ENCODE results near the gene TOLLIP. TPM values are rescaled to one million over a fixed set of nuclear protein-coding genes. Genes with fewer than 3 reads are reported as not detected.
"Not testable (repeated sequence)": the region's sequence is repeated elsewhere in the genome, so short reads cannot be mapped to it uniquely, and the experiment has no call there.

Gene TOLLIP
- total RNA-seq, 1 experiment from 2014 or later: 42.1 TPM

- not testable (repeated sequence) for DNase-seq (ENCODE audit: low read depth)
These were observed 60.5 kb downstream of the TOLLIP start for GRCh38 chr11:1248951-1249350.

- DNase-seq (ENCODE audit: low read depth): not testable (repeated sequence)
These were observed 62.4 kb downstream of the TOLLIP start for GRCh38 chr11:1247026-1247425.

GRCh38 chr11:1246301-1246700 lies 63.1 kb downstream of the TOLLIP start:
- not testable (repeated sequence) for DNase-seq (ENCODE audit: low read depth)

- not testable (repeated sequence) for DNase-seq (ENCODE audit: low read depth)
These were observed 63.7 kb downstream of the TOLLIP start for GRCh38 chr11:1245717-1246116.

GRCh38 chr11:1244557-1244956 lies 64.9 kb downstream of the TOLLIP start:
- not testable (repeated sequence) for DNase-seq (ENCODE audit: low read depth)

GRCh38 chr11:1243521-1243920 lies 65.9 kb downstream of the TOLLIP start:
- not testable (repeated sequence) for DNase-seq (ENCODE audit: low read depth)

GRCh38 chr11:1242751-1243150 lies 66.7 kb downstream of the TOLLIP start:
- not testable (repeated sequence) for DNase-seq (ENCODE audit: low read depth)

- no peak for DNase-seq (ENCODE audit: low read depth)
These were observed 67.1 kb downstream of the TOLLIP start for GRCh38 chr11:1242289-1242688.

GRCh38 chr11:1241706-1242105 lies 67.7 kb downstream of the TOLLIP start:
- DNase-seq (ENCODE audit: low read depth): no peak

GRCh38 chr11:1240771-1241170 lies 68.7 kb downstream of the TOLLIP start:
- no peak for DNase-seq (ENCODE audit: low read depth)

GRCh38 chr11:1239596-1240205 lies 69.7 kb downstream of the TOLLIP start:
- DNase-seq (ENCODE audit: low read depth): no peak

GRCh38 chr11:1238767-1239595 lies 70.5 kb downstream of the TOLLIP start:
- DNase-seq (ENCODE audit: low read depth): no peak

GRCh38 chr11:1237851-1238250 lies 71.6 kb downstream of the TOLLIP start:
- no peak for DNase-seq (ENCODE audit: low read depth)

- no peak for DNase-seq (ENCODE audit: low read depth)
These were observed 72.3 kb downstream of the TOLLIP start for GRCh38 chr11:1237128-1237580.

GRCh38 chr11:1236316-1237127 lies 72.9 kb downstream of the TOLLIP start:
- no peak for DNase-seq (ENCODE audit: low read depth)

- no peak for DNase-seq (ENCODE audit: low read depth)
These were observed 73.5 kb downstream of the TOLLIP start for GRCh38 chr11:1235901-1236315.

GRCh38 chr11:1235306-1235900 lies 74.0 kb downstream of the TOLLIP start:
- DNase-seq (ENCODE audit: low read depth): no peak

GRCh38 chr11:1234771-1235305 lies 74.6 kb downstream of the TOLLIP start:
- no peak for DNase-seq (ENCODE audit: low read depth)

GRCh38 chr11:1234054-1234720 lies 75.2 kb downstream of the TOLLIP start:
- no peak for DNase-seq (ENCODE audit: low read depth)

- no peak for DNase-seq (ENCODE audit: low read depth)
These were observed 75.9 kb downstream of the TOLLIP start for GRCh38 chr11:1233351-1234053.

All from LHCN-M2 (cell line).